Measurements from ENCODE around the gene ACSL3.

DNA sequence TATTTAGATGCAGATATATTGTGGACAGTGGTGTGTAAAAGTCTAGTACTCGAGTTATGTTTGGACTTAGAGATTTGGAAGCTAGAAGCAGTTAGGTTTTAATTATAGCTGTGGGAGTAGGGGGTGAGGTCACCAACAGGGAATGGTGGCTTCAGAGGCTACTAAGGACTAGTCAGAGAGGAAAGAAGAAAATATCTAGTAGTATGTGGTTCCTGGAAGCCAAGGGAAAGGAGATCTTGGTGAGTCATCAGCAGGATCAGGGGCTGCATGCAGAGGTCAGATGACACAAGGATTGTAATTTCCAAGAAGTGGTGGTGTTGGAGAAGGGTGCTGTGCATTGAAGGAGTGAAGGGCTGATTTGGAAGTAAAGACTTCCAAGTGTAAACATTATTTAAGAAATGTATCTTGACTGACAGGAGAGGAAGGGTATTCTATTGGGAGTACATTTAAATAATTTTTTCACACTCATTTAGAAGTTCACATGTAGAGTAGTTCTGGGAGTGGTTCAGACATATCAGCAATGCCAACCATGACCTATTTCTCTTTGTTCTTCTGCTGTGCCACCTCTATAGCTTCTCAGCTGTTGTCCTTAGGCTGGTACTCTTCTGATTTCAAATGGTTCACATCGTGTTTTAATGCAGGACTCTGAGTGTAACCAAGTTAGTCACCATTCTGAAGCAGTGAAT is 59.1 kb downstream of the ACSL3 start:
- TF ChIP-seq, protein P1, sequence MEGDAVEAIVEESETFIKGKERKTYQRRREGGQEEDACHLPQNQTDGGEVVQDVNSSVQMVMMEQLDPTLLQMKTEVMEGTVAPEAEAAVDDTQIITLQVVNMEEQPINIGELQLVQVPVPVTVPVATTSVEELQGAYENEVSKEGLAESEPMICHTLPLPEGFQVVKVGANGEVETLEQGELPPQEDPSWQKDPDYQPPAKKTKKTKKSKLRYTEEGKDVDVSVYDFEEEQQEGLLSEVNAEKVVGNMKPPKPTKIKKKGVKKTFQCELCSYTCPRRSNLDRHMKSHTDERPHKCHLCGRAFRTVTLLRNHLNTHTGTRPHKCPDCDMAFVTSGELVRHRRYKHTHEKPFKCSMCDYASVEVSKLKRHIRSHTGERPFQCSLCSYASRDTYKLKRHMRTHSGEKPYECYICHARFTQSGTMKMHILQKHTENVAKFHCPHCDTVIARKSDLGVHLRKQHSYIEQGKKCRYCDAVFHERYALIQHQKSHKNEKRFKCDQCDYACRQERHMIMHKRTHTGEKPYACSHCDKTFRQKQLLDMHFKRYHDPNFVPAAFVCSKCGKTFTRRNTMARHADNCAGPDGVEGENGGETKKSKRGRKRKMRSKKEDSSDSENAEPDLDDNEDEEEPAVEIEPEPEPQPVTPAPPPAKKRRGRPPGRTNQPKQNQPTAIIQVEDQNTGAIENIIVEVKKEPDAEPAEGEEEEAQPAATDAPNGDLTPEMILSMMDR (IDR thresholded peaks at IDR 0.05; ENCODE audit: low read length) = no peak
- no peak for TF ChIP-seq EZH2 (optimal IDR thresholded peaks at IDR 0.05; ENCODE audit: low read depth, low read length)

Data from MM.1S (cell line).